NCI-H69 (cell line): ENCODE results near the gene NOTUM.
"Not testable (repeated sequence)": the region's sequence is repeated elsewhere in the genome, so short reads cannot be mapped to it uniquely, and the experiment has no call there.

Experiments used
- DNase-seq: peaks from one replicate; lab custom pipeline; 2025; lab: John Stamatoyannopoulos, UW

Gene NOTUM

DNA sequence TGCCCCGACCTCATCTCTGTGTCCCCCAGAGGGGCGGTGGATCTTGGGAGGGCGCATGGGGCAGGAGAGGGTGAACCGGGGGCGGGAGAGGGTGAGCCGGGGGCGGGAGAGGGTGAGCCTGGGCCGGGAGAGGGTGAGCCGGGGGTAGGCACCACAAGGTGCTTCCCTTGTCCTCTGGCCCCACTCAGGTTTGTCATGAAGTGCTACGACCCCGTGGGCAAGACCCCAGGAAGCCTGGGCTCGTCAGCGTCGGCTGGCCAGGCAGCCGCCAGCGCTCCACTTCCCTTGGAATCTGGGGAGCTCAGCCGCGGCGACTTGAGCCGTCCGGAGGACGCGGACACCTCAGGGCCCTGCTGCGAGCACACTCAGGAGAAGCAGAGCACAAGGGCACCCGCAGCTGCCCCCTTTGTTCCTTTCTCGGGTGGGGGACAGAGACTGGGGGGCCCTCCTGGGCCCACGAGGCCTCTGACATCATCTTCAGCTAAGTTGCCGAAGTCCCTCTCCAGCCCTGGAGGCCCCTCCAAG, 35.3 kb upstream of the NOTUM start:
- DNase-seq: no peak

DNA sequence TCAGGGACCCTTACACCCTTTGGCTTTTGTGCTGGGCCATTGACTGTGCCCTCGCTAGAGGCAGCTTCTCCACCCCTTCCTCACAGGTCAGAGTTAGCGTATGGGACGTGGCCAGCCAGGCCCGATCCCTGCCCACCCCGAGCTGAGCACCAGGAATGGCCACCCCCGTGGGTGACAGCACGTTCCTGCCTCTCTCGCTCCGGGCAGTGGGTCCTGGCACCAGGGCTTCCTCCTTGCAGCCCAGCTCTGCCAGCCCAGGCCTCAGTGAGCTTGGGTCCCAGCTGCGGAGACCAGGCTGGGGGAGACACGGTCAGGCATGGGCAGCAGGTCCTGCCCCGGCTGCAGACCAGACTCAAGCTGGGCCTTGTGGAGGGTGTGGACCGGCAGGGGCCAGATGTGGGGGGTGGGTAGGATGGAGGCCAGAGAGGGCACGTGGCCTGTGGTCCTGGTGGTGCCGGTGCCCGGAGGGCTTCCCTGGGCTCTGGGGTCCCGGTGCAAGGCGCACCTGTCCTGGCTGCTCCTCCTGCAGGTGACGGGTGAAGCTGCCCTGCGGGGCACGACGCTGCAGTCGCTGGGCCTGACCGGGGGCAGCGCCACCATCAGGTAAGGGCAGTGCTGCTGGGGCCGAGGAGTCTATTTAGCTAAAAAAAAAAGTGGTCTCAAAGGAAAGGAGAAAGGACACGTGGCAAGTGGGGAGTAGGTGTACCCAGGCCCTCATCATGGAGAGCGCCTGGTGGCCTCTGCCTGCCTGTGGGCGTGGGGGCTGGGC, 34.7 kb upstream of the NOTUM start:
- no peak for DNase-seq

- DNase-seq: no peak
Observed at GRCh38 chr17:81994593-81995462, 33.8 kb upstream of the NOTUM start.

DNA sequence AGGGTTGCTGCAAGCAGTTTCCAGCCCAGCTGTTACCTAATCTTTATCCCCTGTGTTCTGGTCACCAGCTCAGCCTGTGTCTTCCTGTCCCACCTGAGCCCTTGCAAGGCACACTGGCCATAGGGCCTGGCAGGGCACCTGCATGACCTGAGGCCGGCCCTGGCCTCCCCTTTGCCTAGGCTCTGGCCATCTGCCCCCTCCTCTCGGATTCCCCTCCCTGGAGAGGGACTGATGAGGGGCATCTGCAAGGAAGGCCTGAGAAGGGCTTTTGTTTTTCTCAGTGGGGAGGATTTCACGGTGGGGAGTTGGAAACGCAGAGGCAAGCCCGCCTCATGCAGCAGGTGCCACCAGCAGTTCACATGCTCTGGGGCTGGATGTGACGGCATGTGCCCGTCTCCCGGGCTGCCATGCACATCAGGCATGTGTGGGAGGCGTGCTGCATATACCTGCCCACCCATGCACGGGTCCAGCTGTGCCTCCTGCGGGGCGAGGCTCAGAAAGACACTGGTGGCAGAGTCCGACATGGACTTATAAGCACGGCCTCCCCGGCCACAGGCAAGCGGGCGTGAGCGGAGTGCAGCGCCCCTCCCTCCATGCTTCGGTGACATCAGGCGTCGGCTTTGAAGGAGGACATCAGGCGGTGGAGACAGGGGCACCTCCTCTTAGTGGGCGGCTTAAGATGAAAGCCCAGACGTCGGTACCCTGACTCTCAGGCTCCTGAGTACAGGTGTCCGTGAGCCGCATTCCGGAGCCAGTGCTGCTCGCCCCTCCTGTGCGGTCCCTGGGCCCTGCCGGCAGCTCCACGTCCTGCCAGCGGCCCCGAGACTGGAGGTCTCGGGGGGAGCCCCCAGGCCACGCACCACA, 33.0 kb upstream of the NOTUM start:
- DNase-seq: no peak

DNA sequence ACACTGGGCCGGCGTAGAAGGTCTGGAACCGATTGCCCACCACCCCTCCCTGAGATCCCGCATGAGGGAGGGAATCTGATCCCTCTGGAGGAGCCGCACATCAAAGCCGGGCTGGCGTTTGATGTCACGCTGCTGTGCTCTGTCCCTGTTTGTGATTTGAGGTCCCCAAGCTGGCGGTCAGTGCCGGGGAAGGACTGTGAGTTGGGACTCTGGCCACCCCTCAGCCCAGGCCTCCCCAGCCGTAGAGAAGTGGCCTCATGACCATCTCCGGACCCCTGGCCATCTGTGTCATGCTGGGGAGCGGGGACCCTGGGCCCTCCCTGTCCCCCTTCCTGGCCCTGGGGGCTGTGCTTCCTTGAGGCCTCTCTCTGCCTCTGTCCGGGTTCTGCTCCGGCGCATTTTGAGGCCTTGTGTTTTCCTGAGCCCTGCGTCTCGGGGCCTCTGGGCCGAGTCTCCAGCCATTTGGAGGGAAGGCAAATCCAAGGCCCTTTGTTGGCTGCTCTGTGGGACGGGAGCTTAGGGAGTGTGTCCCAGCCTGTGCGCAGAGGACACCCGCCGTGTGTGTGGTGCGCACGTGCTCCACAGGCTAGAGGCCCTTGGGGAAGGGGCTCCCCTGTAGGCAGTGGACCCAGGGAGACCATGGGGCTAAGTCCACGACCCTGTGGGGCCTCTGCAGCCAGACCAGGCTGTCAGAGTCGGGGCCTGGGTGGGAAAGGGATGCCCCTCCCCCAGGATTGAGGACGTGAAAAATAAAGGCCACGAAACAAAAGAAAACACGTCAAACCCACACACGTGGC, 31.5 kb upstream of the NOTUM start:
- DNase-seq: no peak

DNA sequence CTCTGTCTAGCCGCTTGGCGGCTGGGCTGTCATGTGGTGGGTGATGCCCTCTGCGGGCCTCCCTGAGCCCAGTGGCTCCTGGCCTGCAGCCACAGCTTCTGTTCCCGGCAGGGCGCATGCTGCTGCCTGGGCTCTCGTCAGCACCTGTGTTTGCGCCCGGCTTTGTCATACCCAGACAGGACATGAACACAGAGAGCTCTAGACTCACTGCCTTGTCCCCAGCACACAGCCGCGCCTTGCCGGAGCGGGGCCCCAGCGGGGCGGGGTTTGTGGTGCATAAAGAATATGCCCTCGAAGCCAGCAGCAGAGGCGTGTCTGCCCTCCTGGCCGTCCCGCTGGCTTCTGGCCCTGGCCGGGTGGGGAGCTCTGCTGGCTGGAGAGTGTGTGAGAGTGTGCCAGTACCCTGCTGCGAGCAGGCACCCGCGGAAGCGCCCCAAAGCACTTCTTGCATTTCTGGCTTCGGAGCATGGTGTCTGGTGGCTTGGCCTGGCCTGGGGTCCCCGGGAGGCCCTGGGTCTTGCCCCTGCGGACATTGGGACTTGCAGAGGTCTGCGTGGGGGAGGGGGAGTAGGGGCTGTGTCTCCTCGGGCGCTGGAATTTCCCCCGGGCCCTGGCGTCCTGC, 30.8 kb upstream of the NOTUM start:
- DNase-seq: peak; percentile 93

DNA sequence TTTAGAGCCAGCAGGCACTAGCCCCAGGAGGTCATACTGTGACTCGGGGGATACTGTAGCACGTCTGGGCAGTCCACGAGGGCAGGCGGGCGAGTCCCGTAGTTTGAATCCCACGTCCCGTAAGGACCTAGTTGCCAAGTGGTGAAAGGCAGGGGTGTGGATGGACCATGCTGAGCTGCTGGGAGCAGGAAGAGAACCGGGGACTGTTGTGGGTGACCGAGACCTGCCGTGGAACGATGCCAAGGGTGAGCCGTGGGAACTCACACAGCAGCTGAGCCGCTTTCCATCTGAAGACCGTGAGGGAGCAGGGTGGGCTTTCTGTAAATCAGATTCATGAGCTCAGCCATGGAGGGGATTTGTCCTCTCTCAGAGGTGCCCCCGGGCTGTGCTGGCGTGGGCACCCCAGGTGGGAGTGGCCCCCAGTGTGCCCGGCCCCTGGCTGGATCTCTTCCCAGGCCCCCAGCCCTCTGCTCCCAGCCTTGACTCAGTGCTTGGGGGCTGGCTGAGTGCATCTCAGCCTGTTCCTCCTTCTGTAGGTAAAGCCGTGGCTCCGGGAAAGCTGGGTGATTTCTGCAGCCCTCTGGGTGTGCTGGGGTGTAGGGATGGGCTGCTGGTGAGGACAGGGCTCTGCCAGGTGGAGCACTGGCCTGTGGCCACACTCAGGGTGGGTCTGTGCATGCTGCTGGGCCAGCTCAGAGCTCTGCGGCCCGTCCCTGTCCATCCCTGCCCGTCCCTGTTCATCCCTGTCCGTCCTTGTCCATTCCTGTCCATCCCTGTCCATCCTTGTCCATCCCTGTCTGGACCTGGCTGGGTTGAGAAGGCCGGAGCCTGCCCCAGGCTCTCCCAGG, 30.1 kb upstream of the NOTUM start:
- no peak for DNase-seq

DNA sequence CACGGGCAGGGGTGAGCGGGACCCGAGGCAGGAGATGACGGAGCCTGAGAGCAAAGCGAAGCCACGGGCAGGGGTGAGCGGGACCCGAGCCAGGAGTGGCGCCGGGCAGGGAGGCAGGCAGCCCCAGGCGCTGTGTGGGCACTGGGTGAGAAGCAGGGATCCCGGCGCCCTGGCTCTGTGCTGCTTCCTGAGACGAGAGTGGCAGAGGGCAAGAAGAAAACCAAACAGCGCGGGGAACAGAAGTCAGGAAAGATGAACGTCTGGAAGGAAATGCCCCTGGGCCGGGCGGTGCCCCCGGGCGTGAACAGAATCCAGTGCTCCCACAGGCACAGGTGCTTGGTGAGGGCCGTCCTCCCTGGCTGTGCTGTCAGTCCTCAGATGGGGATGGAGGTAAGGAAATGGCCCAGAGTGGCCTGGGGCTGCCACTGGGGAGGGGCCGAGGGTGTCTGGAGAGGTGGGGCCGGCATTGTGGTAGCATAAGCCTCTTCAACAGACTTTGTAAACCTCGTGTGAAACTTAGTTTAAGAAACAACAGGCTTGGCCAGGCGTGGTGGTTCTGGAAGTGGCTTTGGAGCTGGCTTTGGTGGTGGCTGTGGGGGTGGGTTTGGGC, 26.3 kb upstream of the NOTUM start:
- no peak for DNase-seq

GRCh38 chr17:81986606-81987005, 25.6 kb upstream of the NOTUM start:
- no peak for DNase-seq

GRCh38 chr17:81984773-81985410, 23.9 kb upstream of the NOTUM start:
- no peak for DNase-seq

GRCh38 chr17:81983639-81984373, 22.8 kb upstream of the NOTUM start:
- DNase-seq: no peak

DNA sequence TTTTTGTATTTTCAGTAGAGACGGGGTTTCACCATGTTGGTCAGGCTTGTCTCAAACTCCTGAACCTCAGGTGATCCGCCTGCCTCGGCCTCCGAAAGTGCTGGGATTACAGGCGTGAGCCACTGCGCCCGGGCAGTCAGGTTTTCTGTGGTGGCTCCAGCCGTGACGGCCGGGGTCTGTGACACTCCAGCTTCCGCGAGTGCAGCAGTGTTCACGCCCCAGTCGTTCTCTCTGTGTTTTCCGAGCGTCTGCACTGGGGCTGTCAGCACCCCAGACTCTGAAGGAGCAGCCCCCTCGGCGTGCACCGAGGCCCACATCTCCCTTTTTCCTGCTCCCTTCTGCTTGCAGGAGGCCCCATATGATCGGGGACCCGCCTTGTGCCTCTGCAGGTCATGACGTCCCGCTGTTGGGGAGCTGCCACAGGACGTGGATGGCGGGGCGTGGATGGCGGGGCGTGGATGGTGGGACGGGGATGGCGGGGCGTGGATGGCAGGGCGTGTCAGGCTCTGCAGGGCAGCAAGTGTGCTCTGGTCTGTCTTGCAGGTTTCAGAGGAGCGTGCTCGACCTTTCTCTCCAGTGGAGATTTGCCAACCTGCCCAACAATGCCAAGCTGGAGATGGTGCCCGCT, 22.1 kb upstream of the NOTUM start:
- DNase-seq: no peak

DNA sequence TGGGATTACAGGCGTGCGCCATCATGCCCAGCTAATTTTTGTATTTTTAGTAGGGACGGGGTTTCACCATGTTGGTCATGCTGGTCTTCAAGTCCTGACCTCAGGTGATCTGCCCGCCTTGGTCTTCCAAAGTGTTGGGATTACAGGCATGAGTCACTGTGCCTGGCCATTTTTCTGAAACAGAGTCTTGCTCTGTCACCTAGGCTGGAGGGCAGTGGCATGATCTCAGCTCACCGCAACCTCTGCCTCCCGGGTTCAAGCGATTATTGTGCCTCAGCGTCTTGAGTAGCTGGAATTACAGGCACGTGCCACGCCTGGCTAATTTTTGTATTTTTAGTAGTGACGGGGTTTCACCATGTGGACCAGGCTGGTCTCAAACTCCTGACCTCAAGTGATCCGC, 20.5 kb upstream of the NOTUM start:
- DNase-seq: not testable (repeated sequence)

DNA sequence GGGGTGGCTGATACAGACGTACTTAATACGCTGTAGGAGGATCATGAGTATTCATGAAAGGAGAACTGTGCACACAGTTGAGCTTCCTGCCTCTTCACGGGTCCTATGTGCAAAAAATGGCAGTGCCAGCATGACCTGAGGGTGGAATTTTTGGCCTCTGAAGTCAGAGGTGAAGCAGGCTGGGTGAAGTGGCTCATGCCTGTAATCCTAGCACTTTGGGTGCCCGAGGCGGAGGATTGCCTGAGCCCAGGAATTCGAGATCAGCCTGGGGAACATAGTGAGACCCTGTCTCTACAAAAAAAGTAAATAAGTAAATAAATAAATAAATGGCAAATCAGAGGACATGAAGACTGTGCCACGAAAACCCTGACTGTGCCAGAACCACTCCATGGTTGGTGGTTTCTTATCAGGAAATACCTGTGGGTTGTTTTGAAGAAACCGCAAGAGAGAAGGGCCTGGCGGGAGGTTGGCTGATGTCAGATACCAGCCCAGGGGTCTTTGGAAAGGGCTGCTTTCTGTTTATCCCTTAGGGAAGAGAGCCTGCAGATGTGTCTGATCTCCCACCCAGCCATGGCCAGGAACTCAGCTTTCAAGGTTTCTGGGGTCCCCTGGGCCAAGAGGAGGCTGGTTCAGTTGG, 19.8 kb upstream of the NOTUM start:
- DNase-seq: no peak

DNA sequence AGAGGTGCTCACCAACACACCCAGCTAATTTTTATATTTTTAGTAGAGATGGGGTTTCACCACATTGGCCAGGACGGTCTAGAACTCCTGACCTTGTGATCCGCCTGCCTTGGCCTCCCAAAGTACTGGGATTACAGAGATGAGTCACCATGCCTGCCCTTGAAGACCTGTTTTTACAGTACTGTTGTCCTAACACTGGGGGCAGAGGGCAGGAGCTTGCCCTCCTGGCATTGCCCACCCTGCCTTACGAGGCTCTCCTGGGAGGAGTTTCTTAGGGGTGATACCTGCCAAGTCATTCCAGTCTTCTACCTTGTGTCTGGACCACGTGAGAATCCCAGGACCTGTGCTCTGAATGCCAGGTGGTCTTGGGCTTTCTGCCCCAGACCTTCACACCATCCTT, 19.1 kb upstream of the NOTUM start:
- no peak for DNase-seq

DNA sequence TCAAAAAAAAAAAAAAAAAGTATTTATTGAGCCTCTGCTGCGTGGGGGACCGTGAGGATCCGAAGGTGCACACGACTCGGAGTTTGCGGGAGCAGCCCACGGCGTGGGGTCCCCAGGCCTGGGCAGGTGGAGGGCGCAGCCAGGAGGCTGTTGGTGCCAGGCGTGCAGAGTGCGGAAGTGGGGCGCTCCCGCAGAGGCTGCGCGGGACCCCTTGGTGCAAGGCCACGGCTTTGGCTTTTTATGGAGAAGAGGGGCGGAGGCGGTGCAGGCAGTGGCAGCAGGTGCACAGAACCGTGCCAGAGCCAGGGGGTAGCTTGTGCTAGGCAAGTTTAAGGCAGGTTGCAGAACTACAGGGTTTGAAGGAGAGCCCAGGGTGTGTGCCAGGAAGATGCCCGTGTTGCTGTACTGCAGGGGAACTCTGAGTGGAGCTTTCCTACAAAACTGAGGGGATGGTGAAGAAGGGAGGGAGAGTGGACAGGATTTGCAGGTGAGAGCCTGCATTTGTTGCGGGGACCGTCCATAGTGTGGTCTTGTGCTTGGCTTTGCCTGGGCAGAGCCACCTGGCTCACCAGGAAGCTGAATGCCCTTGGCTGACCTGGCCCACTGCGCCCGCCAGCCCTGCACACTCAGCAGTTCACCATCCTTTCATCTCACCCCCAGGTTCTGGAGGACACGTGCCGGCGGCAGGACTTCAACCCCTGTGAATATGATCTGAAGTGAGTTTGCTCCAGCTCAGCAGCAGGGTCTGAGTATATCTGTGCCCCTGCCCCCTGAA, 17.7 kb upstream of the NOTUM start:
- DNase-seq: no peak
